DOHH2 (cell line): Measurements from ENCODE around the gene SATB1.

Experiments
- H3F3A ChIP-seq: fragments of 200-600 bp; sonication (generic), shearing (Covaris generic); 2 replicates; pipeline ENCODE4 v1.6.0; 2016; ENCODE audit warnings: antibody characterized with exemption, mild to moderate bottlenecking; ENCODE audit not compliant: control insufficient read depth, insufficient read depth
- H3K27ac ChIP-seq: fragments of 200-600 bp; sonication (generic); 2 replicates; pipeline ENCODE4 v1.5.1; 2014; ENCODE audit warnings: low read depth, mild to moderate bottlenecking, low read length, moderate library complexity
- H3K27me3 ChIP-seq: fragments of 200-600 bp; sonication (generic); 2 replicates; pipeline ENCODE4 v1.6.1; 2014; ENCODE audit warnings: mild to moderate bottlenecking, low read length, mixed read lengths; ENCODE audit not compliant: control insufficient read depth
- H3K36me3 ChIP-seq: fragments of 200-600 bp; sonication (generic); 2 replicates; pipeline ENCODE4 v1.6.1; 2014; ENCODE audit warnings: mild to moderate bottlenecking, low read length, moderate library complexity, mixed read lengths; ENCODE audit not compliant: control insufficient read depth
- H3K4me1 ChIP-seq: fragments of 200-600 bp; sonication (generic); 2 replicates; pipeline ENCODE4 v1.6.1; 2014; ENCODE audit warnings: mild to moderate bottlenecking, low read length, mixed read lengths; ENCODE audit not compliant: control insufficient read depth
- H3K4me2 ChIP-seq: fragments of 200-600 bp; sonication (generic); 2 replicates; pipeline ENCODE4 v1.6.0; 2014; ENCODE audit warnings: mild to moderate bottlenecking, low read length, moderate library complexity
- H3K4me3 ChIP-seq: fragments of 200-600 bp; sonication (generic); 2 replicates; pipeline ENCODE4 v1.5.1; 2014; ENCODE audit warnings: mild to moderate bottlenecking, low read length, mixed read lengths
- H3K79me2 ChIP-seq: fragments of 200-600 bp; sonication (generic); 2 replicates; pipeline ENCODE4 v1.6.1; 2014; ENCODE audit warnings: mild to moderate bottlenecking, low read length, mixed read lengths; ENCODE audit not compliant: control insufficient read depth
- H3K9me2 ChIP-seq: fragments of 200-600 bp; sonication (generic); replicated peaks from 2 replicates; pipeline ENCODE4 v1.6.1; 2014; ENCODE audit warnings: mild to moderate bottlenecking, low read length, mixed read lengths; ENCODE audit not compliant: control insufficient read depth
- H3K9me3 ChIP-seq: fragments of 200-600 bp; sonication (generic); 2 replicates; pipeline ENCODE4 v1.6.1; 2014; ENCODE audit warnings: antibody characterized with exemption, low read length, mixed read lengths; ENCODE audit not compliant: control insufficient read depth, insufficient read depth
- H4K20me1 ChIP-seq: fragments of 200-600 bp; sonication (generic); 2 replicates; pipeline ENCODE4 v1.6.0; 2014; ENCODE audit warnings: low read depth, mild to moderate bottlenecking, antibody characterized with exemption, low read length, moderate library complexity; ENCODE audit not compliant: control insufficient read depth, insufficient read depth
- CTCF ChIP-seq: fragments of 200-600 bp; sonication (generic); IDR thresholded peaks from one replicate; pipeline ENCODE4 v1.5.1; 2014; ENCODE audit warnings: antibody characterized with exemption, mild to moderate bottlenecking, low read depth, low read length; ENCODE audit not compliant: poor library complexity, severe bottlenecking
- EZH2phosphoT487 ChIP-seq: fragments of 200-600 bp; sonication (generic); IDR thresholded peaks from 2 replicates; pipeline ENCODE4 v1.6.1; 2017; ENCODE audit warnings: borderline replicate concordance, mild to moderate bottlenecking, antibody characterized with exemption, low read length, moderate library complexity, mixed read lengths

The SATB1 gene

GRCh38 chr3:18419232-18419631 is 5.9 kb downstream of the SATB1 start:
- peaks cover 21% of the 10 kb centered on the region for H3K4me1 ChIP-seq
- no peaks in the 10 kb centered on the region for H3K36me3 ChIP-seq
- no peak overlapping the region for H3K27ac ChIP-seq
- no peaks in the 10 kb centered on the region for H3K79me2 ChIP-seq
- H3K9me3 ChIP-seq: no peaks in the 10 kb centered on the region
- no peaks in the 10 kb centered on the region for H3K9me2 ChIP-seq
- H3K4me3 ChIP-seq: no peak overlapping the region
- peaks cover 25% of the 10 kb centered on the region for H3K27me3 ChIP-seq
- TF ChIP-seq CTCF: no peak
- no peak for TF ChIP-seq EZH2phosphoT487
- no peak overlapping the region for H3K4me2 ChIP-seq
- peaks cover 4% of the 10 kb centered on the region; the same call in 1 of the 2 replicates for H4K20me1 ChIP-seq
- peaks cover 8% of the 10 kb centered on the region for H3F3A ChIP-seq

- H3K4me1 ChIP-seq: peaks cover 10% of the 10 kb centered on the region
These were observed 7.1 kb downstream of the SATB1 start for GRCh38 chr3:18417904-18418572.

GRCh38 chr3:18416332-18416731 is 8.8 kb downstream of the SATB1 start:
- H3K9me3 ChIP-seq: no peaks in the 10 kb centered on the region
- no peaks in the 10 kb centered on the region for H3K36me3 ChIP-seq
- H3K4me1 ChIP-seq: peaks cover 8% of the 10 kb centered on the region
- H3K9me2 ChIP-seq: no peaks in the 10 kb centered on the region
- H3K4me3 ChIP-seq: no peak overlapping the region
- H3K27ac ChIP-seq: no peak overlapping the region
- H3K79me2 ChIP-seq: no peaks in the 10 kb centered on the region
- TF ChIP-seq CTCF: no peak
- no peak for TF ChIP-seq EZH2phosphoT487
- peaks cover 6% of the 10 kb centered on the region for H3K27me3 ChIP-seq
- peaks cover 4% of the 10 kb centered on the region; the same call in 1 of the 2 replicates for H4K20me1 ChIP-seq
- H3K4me2 ChIP-seq: no peak overlapping the region
- no peaks in the 10 kb centered on the region for H3F3A ChIP-seq

More at GRCh38 chr3:18417904-18418572, 7.1 kb downstream of the SATB1 start:
- Histone ChIP-seq H4K20me1 (peaks cover 4% of the 10 kb centered on the region; the same call in 1 of the 2 replicates), H3K9me3 (no peaks in the 10 kb centered on the region), H3K9me2 (no peaks in the 10 kb centered on the region), H3K4me3 (no peak overlapping the region), H3K27ac (no peak overlapping the region), H3F3A (peaks cover 2% of the 10 kb centered on the region; the same call in 1 of the 2 replicates), H3K36me3 (no peaks in the 10 kb centered on the region), H3K4me2 (no peak overlapping the region), H3K27me3 (peaks cover 18% of the 10 kb centered on the region), H3K79me2 (no peaks in the 10 kb centered on the region)
- TF ChIP-seq CTCF (no peak), EZH2phosphoT487 (no peak)
